ENCODE measurements around the gene PSTPIP2.

GRCh38 chr18:46054956-46055837 lies 16.9 kb downstream of the PSTPIP2 start:
- no peak for TF ChIP-seq USF2 (IDR thresholded peaks at IDR 0.05)
- no peak for TF ChIP-seq CHD4 (IDR thresholded peaks at IDR 0.05; ENCODE audit: borderline replicate concordance)
- no peak for TF ChIP-seq POLR2A (IDR thresholded peaks at IDR 0.05; ENCODE audit: low read length)
- no peak for TF ChIP-seq SREBF2 (IDR thresholded peaks at IDR 0.05)
- TF ChIP-seq CTCF (IDR thresholded peaks at IDR 0.05), result no peak
- TF ChIP-seq HMGXB4 (CRISPR knock-in tag; IDR thresholded peaks at IDR 0.05; ENCODE audit: borderline replicate concordance), result no peak
- TF ChIP-seq RFX5 (IDR thresholded peaks at IDR 0.05), result no peak
- no peak for TF ChIP-seq HOXA7 (CRISPR knock-in tag; IDR thresholded peaks at IDR 0.05)
